Sigmoid colon (tissue), 7 donors: Measurements from ENCODE around the gene KIF1A. TPM values are rescaled to one million over a fixed set of nuclear protein-coding genes. Genes with fewer than 3 reads are reported as not detected.

Experiments used
- DNase-seq: peaks from one replicate; pipeline ENCODE4 v3.0.0-alpha.2; 2019
- H3K27ac ChIP-seq, 4 donors: fragments of 200-600 bp; sonication (generic); one replicate each; pipeline ENCODE4 v1.5.1; 2016 to 2019; ENCODE audit warnings: mild to moderate bottlenecking in 1 of 4
- H3K27me3 ChIP-seq, 3 donors: fragments of 200-600 bp; sonication (generic); one replicate each; pipeline ENCODE4 v1.5.1; 2019; ENCODE audit warnings: mild to moderate bottlenecking in 1 of 3
- H3K36me3 ChIP-seq, 4 donors: fragments of 200-600 bp; sonication (generic); one replicate each; pipeline ENCODE4 v1.5.1; 2016 to 2019
- H3K4me1 ChIP-seq, 4 donors: fragments of 200-600 bp; sonication (generic); one replicate each; pipeline ENCODE4 v1.5.1; 2017 to 2019
- H3K4me3 ChIP-seq, 4 donors: fragments of 200-600 bp; sonication (generic); one replicate each; pipeline ENCODE4 v1.5.1; 2017 to 2019; ENCODE audit warnings: mild to moderate bottlenecking in 2 of 4, moderate library complexity in 1 of 4
- H3K9me3 ChIP-seq, 4 donors: fragments of 200-600 bp in 3 of 4; sonication (generic) in 3 of 4; one replicate each; pipeline versions ENCODE4 v1.5.1 to v1.6.1; 2013 to 2019
- EP300 ChIP-seq, 4 donors: sonication (generic); formaldehyde crosslinking; IDR thresholded peaks; one replicate each; pipeline ENCODE4 v1.6.1; 2017; ENCODE audit warnings: antibody characterized with exemption in 4 of 4
- POLR2A ChIP-seq, 2 donors: fragments of 450-650 bp; IDR thresholded peaks; one replicate each; pipeline ENCODE4 v1.6.1; 2016; ENCODE audit warnings: antibody characterized with exemption in 2 of 2, mild to moderate bottlenecking in 2 of 2, moderate library complexity in 2 of 2
- POLR2AphosphoS5 ChIP-seq, 4 donors: sonication (generic); formaldehyde crosslinking; IDR thresholded peaks; one replicate each; pipeline ENCODE4 v1.6.1; 2017; ENCODE audit warnings: antibody characterized with exemption in 4 of 4
- WGBS, 2 donors: extraction: QIAGEN DNeasy Blood & Tissue Kit; methylation state at CpG; one replicate each; pipeline ENCODE4 v1.1.7; 2013; 5-methylcytosine and 5-hydroxymethylcytosine counted together
- intact Hi-C: fragments of 100-400 bp; cut with DNase I; formaldehyde crosslinking; loops from one replicate; pipeline ENCODE4 v1.15.1; 2023
- polyA plus RNA-seq, 3 donors: library from polyadenylated mRNA; stranded (reverse); fragments of 200-250 nt; gene quantifications; one replicate each; pipeline ENCODE4 v1.2.3, GENCODE V29; 2013
- total RNA-seq, 4 donors: library from RNA; depleted of rRNA; stranded (reverse); fragments of >200 nt; gene quantifications; one replicate each; pipeline ENCODE4 v1.1.0, GENCODE V29; 2016
- TF ChIP-seq, protein P1 (sequence below), 4 experiments: fragments of 450-650 bp in 3 of 4; fragments of 200-600 bp in 1 of 4; IDR thresholded peaks; one replicate each; pipeline ENCODE4 v1.5.1; 2016 to 2019; ENCODE audit warnings: antibody characterized with exemption in 4 of 4, mild to moderate bottlenecking in 3 of 4, moderate library complexity in 2 of 4
- donor health status: healthy with polysubstance abuse.
- donor health status: Bipolar disorder and iron deficiency.
- donor health status: healthy.

Gene KIF1A, protein sequence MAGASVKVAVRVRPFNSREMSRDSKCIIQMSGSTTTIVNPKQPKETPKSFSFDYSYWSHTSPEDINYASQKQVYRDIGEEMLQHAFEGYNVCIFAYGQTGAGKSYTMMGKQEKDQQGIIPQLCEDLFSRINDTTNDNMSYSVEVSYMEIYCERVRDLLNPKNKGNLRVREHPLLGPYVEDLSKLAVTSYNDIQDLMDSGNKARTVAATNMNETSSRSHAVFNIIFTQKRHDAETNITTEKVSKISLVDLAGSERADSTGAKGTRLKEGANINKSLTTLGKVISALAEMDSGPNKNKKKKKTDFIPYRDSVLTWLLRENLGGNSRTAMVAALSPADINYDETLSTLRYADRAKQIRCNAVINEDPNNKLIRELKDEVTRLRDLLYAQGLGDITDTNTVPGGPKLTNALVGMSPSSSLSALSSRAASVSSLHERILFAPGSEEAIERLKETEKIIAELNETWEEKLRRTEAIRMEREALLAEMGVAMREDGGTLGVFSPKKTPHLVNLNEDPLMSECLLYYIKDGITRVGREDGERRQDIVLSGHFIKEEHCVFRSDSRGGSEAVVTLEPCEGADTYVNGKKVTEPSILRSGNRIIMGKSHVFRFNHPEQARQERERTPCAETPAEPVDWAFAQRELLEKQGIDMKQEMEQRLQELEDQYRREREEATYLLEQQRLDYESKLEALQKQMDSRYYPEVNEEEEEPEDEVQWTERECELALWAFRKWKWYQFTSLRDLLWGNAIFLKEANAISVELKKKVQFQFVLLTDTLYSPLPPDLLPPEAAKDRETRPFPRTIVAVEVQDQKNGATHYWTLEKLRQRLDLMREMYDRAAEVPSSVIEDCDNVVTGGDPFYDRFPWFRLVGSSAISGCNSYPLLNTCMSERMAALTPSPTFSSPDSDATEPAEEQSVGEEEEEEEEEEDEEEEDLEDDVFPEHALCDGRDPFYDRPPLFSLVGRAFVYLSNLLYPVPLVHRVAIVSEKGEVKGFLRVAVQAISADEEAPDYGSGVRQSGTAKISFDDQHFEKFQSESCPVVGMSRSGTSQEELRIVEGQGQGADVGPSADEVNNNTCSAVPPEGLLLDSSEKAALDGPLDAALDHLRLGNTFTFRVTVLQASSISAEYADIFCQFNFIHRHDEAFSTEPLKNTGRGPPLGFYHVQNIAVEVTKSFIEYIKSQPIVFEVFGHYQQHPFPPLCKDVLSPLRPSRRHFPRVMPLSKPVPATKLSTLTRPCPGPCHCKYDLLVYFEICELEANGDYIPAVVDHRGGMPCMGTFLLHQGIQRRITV (N-terminal part only)
- total RNA-seq (1 to 10 TPM; 1.3 to 9.7 (median 7.6) TPM), polyA plus RNA-seq (1 to 10 TPM in 1 of 3 donors, under 1 TPM in 2; under 0.01 to 4.4 (median under 0.01) TPM)

DNA sequence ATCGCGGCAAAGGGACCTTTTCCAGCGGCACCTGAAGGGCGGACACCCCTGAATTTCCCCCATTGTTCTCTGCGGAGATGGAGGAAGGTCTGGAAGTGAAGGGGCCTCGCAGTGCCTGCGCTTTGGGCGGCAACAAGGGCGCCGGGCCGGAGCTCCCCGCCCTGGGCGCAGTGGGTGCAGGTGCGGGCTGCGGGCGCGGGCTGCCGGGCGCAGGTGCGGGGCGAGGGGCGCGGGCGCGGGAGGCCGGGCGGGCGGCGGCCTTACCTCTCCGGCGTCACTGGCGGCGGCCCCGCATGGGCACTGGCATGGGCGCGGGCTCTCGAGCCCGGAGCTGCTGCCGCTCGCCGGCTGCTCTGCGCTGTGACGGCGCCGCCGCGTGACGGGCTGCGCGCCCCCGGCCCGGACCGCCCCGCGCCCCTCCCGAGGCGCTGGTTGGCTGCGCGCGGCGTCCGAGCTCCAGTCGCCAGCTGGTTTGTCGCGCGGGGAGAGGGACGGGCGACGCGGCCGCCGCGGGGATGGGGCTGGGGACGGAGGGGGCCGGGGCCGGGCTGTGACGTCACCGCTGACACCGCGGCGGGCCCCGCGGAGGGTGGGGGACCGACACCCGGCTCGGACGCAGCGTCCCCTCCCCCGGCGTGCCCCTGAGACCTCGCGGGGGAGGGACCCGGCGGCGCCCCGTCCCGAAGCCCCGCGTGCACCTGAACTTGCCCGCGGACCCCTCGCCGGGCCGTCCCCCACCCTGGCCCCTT lies at the start of gene KIF1A:
Gene KIF1A (minus strand): TSS at position 362 of the 749 bp plus-strand sequence. CDS start 22,467 bp downstream, outside the sequence.
- Histone ChIP-seq H3K4me1 (peaks cover 0 to 26% (median 23%) of the 10 kb centered on the region in 4 donors), H3K27ac (no peak within 1 kb of the TSS), H3K4me3 (peak within 1 kb of the TSS in 3 of 4 donors; percentile 23 to 40 (median 38)), H3K36me3 (no peaks in the 10 kb centered on the region), H3K27me3 (peaks cover 34 to 84% (median 67%) of the 10 kb centered on the region in 3 donors), H3K9me3 (no peaks in the 10 kb centered on the region)
- no peak for DNase-seq
- WGBS, 2 donors = 2 to 3% methylated on average over 104 of the region's 104 CpGs
- intact Hi-C loops = no loop called here
- TF ChIP-seq POLR2A (IDR thresholded peaks at IDR 0.05) (no peak), EP300 (IDR thresholded peaks at IDR 0.05) (no peak), POLR2AphosphoS5 (IDR thresholded peaks at IDR 0.05) (no peak)
- TF ChIP-seq, protein P1, sequence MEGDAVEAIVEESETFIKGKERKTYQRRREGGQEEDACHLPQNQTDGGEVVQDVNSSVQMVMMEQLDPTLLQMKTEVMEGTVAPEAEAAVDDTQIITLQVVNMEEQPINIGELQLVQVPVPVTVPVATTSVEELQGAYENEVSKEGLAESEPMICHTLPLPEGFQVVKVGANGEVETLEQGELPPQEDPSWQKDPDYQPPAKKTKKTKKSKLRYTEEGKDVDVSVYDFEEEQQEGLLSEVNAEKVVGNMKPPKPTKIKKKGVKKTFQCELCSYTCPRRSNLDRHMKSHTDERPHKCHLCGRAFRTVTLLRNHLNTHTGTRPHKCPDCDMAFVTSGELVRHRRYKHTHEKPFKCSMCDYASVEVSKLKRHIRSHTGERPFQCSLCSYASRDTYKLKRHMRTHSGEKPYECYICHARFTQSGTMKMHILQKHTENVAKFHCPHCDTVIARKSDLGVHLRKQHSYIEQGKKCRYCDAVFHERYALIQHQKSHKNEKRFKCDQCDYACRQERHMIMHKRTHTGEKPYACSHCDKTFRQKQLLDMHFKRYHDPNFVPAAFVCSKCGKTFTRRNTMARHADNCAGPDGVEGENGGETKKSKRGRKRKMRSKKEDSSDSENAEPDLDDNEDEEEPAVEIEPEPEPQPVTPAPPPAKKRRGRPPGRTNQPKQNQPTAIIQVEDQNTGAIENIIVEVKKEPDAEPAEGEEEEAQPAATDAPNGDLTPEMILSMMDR (IDR thresholded peaks at IDR 0.05) = no peak

DNA sequence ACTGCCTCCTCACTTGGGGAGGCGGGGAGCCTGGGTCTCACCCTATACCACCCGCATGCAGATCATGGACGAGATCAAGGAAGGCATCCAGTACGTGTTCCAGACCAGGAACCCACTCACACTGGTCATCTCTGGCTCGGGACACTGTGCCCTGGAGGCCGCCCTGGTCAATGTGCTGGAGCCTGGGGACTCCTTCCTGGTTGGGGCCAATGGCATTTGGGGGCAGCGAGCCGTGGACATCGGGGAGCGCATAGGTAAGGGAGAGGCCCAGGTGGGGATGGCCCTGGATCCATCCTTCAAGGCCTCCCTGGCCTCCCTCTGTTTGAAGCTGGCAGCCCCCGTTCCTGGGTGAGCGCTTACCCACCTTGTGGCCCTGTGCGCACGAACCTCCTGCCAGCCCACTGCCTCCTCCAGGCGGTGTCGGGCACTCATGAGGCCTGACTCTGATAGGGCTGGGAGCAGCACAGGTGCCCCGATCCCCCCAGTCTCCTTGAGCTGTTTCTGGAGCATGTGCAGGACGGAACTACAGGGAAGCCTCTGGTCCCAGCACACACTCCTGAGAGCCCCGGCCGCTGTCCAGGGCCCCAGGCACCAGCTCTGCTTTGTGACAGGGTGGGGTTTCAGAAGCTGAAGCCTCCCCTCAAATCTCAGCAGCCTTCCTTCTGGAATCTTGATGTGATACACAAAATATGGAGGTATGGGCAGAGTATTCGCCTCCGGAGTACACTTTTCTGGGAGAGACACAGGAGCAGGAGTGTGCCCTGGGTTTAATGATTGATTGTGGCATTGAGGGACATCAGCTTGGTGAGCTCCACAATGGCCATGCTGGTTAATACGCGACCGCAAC lies 49.3 kb upstream of the KIF1A start:
- no peaks in the 10 kb centered on the region for H3K4me1 ChIP-seq
- no peaks in the 10 kb centered on the region for H3K9me3 ChIP-seq
- H3K27me3 ChIP-seq = peaks cover 0 to 4% (median 0%) of the 10 kb centered on the region in 3 donors
- TF ChIP-seq, protein P1 (IDR thresholded peaks at IDR 0.05) = no peak
- no peak for TF ChIP-seq EP300 (IDR thresholded peaks at IDR 0.05)
- no peak overlapping the region for H3K27ac ChIP-seq
- no peak overlapping the region for H3K4me3 ChIP-seq
- intact Hi-C loops = no loop called here
- 91 to 92% methylated on average over 25 of the region's 25 CpGs for WGBS, 2 donors
- H3K36me3 ChIP-seq = no peaks in the 10 kb centered on the region
- DNase-seq = no peak

DNA sequence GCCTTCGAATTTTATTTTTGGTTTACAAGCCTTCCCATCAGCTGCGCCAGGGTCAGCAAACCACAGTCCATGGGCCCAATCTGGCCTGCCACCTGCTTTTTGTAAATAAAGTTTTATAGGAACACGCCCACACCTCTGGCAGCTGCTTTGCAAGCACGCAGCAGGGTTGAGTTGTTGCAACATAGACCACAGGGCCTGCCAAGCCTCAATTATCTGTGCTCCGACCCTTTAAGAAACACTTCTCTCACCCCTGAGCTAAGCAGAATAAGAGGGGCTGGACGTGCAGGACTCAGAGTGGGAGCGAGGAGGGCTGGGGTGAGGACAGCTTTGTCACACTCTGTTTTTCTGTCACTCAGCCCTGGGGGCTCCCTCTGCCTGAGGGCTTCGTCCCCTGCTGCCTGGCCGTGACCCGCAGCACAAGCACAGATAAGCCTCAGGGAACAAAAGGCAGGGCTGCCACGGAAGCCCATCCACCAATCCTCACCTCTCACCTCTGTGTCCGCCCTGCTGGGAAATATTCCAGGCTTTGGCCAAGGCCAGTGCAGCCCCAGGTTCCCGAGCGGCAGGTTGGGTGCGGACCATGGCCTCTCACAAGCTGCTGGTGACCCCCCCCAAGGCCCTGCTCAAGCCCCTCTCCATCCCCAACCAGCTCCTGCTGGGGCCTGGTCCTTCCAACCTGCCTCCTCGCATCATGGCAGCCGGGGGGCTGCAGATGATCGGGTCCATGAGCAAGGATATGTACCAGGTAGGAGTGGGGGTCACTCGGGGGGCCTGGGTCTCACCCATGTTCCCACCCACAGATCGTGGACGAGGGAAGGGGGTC lies 48.5 kb upstream of the KIF1A start, which contains the start of gene AGXT:
Gene AGXT (plus strand): TSS at position 539 of the 823 bp plus-strand sequence. CDS start 42 bp downstream, at position 581.
- H3K27me3 ChIP-seq = peaks cover 0 to 4% (median 0%) of the 10 kb centered on the region in 3 donors

More for the DNA sequence above, 48.5 kb upstream of the KIF1A start, which contains the start of gene AGXT:
- Histone ChIP-seq H3K4me3 (no peak within 1 kb of the TSS), H3K4me1 (no peaks in the 10 kb centered on the region), H3K9me3 (no peaks in the 10 kb centered on the region), H3K27ac (no peak within 1 kb of the TSS), H3K36me3 (no peaks in the 10 kb centered on the region)
- peak; percentile 52 for DNase-seq
- WGBS, 2 donors = 53 to 75% methylated on average over 21 of the region's 21 CpGs
- TF ChIP-seq, protein P1 (IDR thresholded peaks at IDR 0.05) = no peak
- TF ChIP-seq POLR2A (IDR thresholded peaks at IDR 0.05) (no peak), POLR2AphosphoS5 (IDR thresholded peaks at IDR 0.05) (no peak), EP300 (IDR thresholded peaks at IDR 0.05) (no peak)
- intact Hi-C loops = no loop called here
